Muscle of leg (tissue), 11 donors: ENCODE data around the gene HNRNPM. TPM values are rescaled to one million over a fixed set of nuclear protein-coding genes. Genes with fewer than 3 reads are reported as not detected.

ENCODE experiments used
- DNase-seq: peaks from one replicate; pipeline ENCODE4 v3.0.0; 2013
- H3K27ac ChIP-seq: one replicate; pipeline ENCODE4 v1.5.1; 2013; ENCODE audit warnings: mild to moderate bottlenecking, low read length, control low read depth
- H3K27me3 ChIP-seq: one replicate; pipeline ENCODE4 v1.6.1; 2013; ENCODE audit warnings: low read length; ENCODE audit not compliant: control insufficient read depth, insufficient read depth
- H3K36me3 ChIP-seq: one replicate; pipeline ENCODE4 v1.6.1; 2013; ENCODE audit warnings: low read length; ENCODE audit not compliant: control insufficient read depth, insufficient read depth
- H3K4me1 ChIP-seq: one replicate; pipeline ENCODE4 v1.6.1; 2013; ENCODE audit warnings: low read length; ENCODE audit not compliant: control insufficient read depth, insufficient read depth
- H3K4me3 ChIP-seq: one replicate; pipeline ENCODE4 v1.5.1; 2013; ENCODE audit warnings: low read length, control low read depth
- H3K9me3 ChIP-seq: replicated peaks from 2 replicates; pipeline ENCODE4 v1.6.1; 2013; ENCODE audit warnings: low read depth, low read length; ENCODE audit not compliant: control insufficient read depth
- WGBS: methylation state at CpG from one replicate; pipeline ENCODE4 v1.1.5; 2013; ENCODE audit warnings: missing lambda C conversion rate; ENCODE audit not compliant: insufficient coverage; 5-methylcytosine and 5-hydroxymethylcytosine counted together
- polyA plus RNA-seq, 8 donors: library from polyadenylated mRNA; unstranded; fragments of 120-200 nt; gene quantifications; one replicate each; pipeline versions ENCODE4 v1.2.1 to v1.2.3, GENCODE V29; 2013; ENCODE audit warnings: inconsistent platforms in 1 of 8, low replicate concordance in 1 of 8; ENCODE audit not compliant: insufficient read length in 8 of 8, insufficient read depth in 1 of 8
- total RNA-seq: library from RNA; stranded (reverse); fragments of 120-200 nt; gene quantifications from one replicate; pipeline ENCODE4 v1.2.4, GENCODE V29; 2013

The HNRNPM gene
- total and polyA plus RNA-seq, 9 donors, result 43.2 to 262 (median 217) TPM

- no peak for DNase-seq
- H3K27me3 ChIP-seq, result no peaks in the 10 kb centered on the region
- no peaks in the 10 kb centered on the region for H3K9me3 ChIP-seq
- H3K36me3 ChIP-seq, result peaks cover 49% of the 10 kb centered on the region
- H3K4me1 ChIP-seq, result peaks cover 7% of the 10 kb centered on the region
- 87% methylated on average over 21 of the region's 24 CpGs for WGBS
- H3K27ac ChIP-seq, result no peak overlapping the region
- no peak overlapping the region for H3K4me3 ChIP-seq
Measured at GRCh38 chr19:8490395-8490760, 45.6 kb downstream of the HNRNPM start.

GRCh38 chr19:8490873-8491272 lies 46.1 kb downstream of the HNRNPM start:
- H3K36me3 ChIP-seq, result peaks cover 44% of the 10 kb centered on the region
- no peak overlapping the region for H3K27ac ChIP-seq
- H3K4me1 ChIP-seq, result peaks cover 7% of the 10 kb centered on the region
- H3K9me3 ChIP-seq, result no peaks in the 10 kb centered on the region
- no peak overlapping the region for H3K4me3 ChIP-seq
- DNase-seq, result no peak
- no peaks in the 10 kb centered on the region for H3K27me3 ChIP-seq
- whole genome bisulfite sequencing, result 79% methylated on average over 4 of the region's 12 CpGs

- H3K9me3 ChIP-seq, result no peaks in the 10 kb centered on the region
- H3K4me1 ChIP-seq, result peaks cover 7% of the 10 kb centered on the region
- no peak for DNase-seq
- no peak overlapping the region for H3K4me3 ChIP-seq
- H3K36me3 ChIP-seq, result peaks cover 37% of the 10 kb centered on the region
- 67% methylated on average over 2 of the region's 6 CpGs for WGBS
- H3K27me3 ChIP-seq, result no peaks in the 10 kb centered on the region
- no peak overlapping the region for H3K27ac ChIP-seq
Measured at GRCh38 chr19:8491574-8491973, 46.8 kb downstream of the HNRNPM start.

- H3K4me3 ChIP-seq, result no peak overlapping the region
- H3K36me3 ChIP-seq, result peaks cover 12% of the 10 kb centered on the region
- peaks cover 3% of the 10 kb centered on the region for H3K4me1 ChIP-seq
- no peaks in the 10 kb centered on the region for H3K27me3 ChIP-seq
- no peak for DNase-seq
- H3K27ac ChIP-seq, result no peak overlapping the region
- WGBS, result 28% methylated on average over 4 of the region's 7 CpGs
- no peaks in the 10 kb centered on the region for H3K9me3 ChIP-seq
Measured at GRCh38 chr19:8494158-8494557, 49.4 kb downstream of the HNRNPM start.

- WGBS, result 82% methylated on average over 21 of the region's 22 CpGs
- H3K9me3 ChIP-seq, result no peaks in the 10 kb centered on the region
- H3K4me3 ChIP-seq, result no peak overlapping the region
- DNase-seq, result no peak
- no peak overlapping the region for H3K27ac ChIP-seq
- peaks cover 5% of the 10 kb centered on the region for H3K4me1 ChIP-seq
- no peaks in the 10 kb centered on the region for H3K36me3 ChIP-seq
- H3K27me3 ChIP-seq, result no peaks in the 10 kb centered on the region
Measured at GRCh38 chr19:8498295-8498694, 53.5 kb downstream of the HNRNPM start.

GRCh38 chr19:8499048-8499833 lies 54.5 kb downstream of the HNRNPM start:
- H3K27me3 ChIP-seq, result no peaks in the 10 kb centered on the region
- WGBS, result 77% methylated on average over 38 of the region's 41 CpGs
- H3K4me1 ChIP-seq, result peaks cover 4% of the 10 kb centered on the region
- H3K9me3 ChIP-seq, result no peaks in the 10 kb centered on the region
- H3K36me3 ChIP-seq, result no peaks in the 10 kb centered on the region
- H3K27ac ChIP-seq, result no peak overlapping the region
- DNase-seq, result no peak
- no peak overlapping the region for H3K4me3 ChIP-seq

- no peaks in the 10 kb centered on the region for H3K27me3 ChIP-seq
- no peaks in the 10 kb centered on the region for H3K9me3 ChIP-seq
- no peak overlapping the region for H3K27ac ChIP-seq
- no peak overlapping the region for H3K4me3 ChIP-seq
- 34% methylated on average over 3 of the region's 7 CpGs for WGBS
- no peak for DNase-seq
- H3K4me1 ChIP-seq, result peaks cover 2% of the 10 kb centered on the region
- no peaks in the 10 kb centered on the region for H3K36me3 ChIP-seq
Measured at GRCh38 chr19:8500158-8500557, 55.4 kb downstream of the HNRNPM start.

- 72% methylated on average over 4 of the region's 6 CpGs for WGBS
- no peak for DNase-seq
- no peaks in the 10 kb centered on the region for H3K9me3 ChIP-seq
- H3K36me3 ChIP-seq, result no peaks in the 10 kb centered on the region
- no peaks in the 10 kb centered on the region for H3K27me3 ChIP-seq
- no peak overlapping the region for H3K4me3 ChIP-seq
- peaks cover 12% of the 10 kb centered on the region for H3K4me1 ChIP-seq
- H3K27ac ChIP-seq, result no peak overlapping the region
Measured at GRCh38 chr19:8501516-8501915, 56.7 kb downstream of the HNRNPM start.

- peaks cover 16% of the 10 kb centered on the region for H3K4me1 ChIP-seq
- H3K27ac ChIP-seq, result no peak overlapping the region
- H3K4me3 ChIP-seq, result no peak overlapping the region
- 78% methylated on average over 9 of the region's 14 CpGs for WGBS
- DNase-seq, result no peak
- H3K9me3 ChIP-seq, result no peaks in the 10 kb centered on the region
- no peaks in the 10 kb centered on the region for H3K36me3 ChIP-seq
- H3K27me3 ChIP-seq, result no peaks in the 10 kb centered on the region
Measured at GRCh38 chr19:8501981-8502380, 57.2 kb downstream of the HNRNPM start.

GRCh38 chr19:8503510-8503909 lies 58.7 kb downstream of the HNRNPM start:
- 86% methylated on average over 5 of the region's 7 CpGs for WGBS
- Histone ChIP-seq H3K9me3 (no peaks in the 10 kb centered on the region), H3K4me1 (peaks cover 16% of the 10 kb centered on the region), H3K27me3 (no peaks in the 10 kb centered on the region), H3K27ac (no peak overlapping the region), H3K4me3 (no peak overlapping the region), H3K36me3 (no peaks in the 10 kb centered on the region)
- DNase-seq, result no peak

- H3K4me3 ChIP-seq, result no peak overlapping the region
- WGBS, result 48% methylated on average over 3 of the region's 7 CpGs
- DNase-seq, result no peak
- no peak overlapping the region for H3K27ac ChIP-seq
- H3K27me3 ChIP-seq, result no peaks in the 10 kb centered on the region
- peaks cover 16% of the 10 kb centered on the region for H3K4me1 ChIP-seq
- no peaks in the 10 kb centered on the region for H3K9me3 ChIP-seq
- H3K36me3 ChIP-seq, result no peaks in the 10 kb centered on the region
Measured at GRCh38 chr19:8504171-8504570, 59.4 kb downstream of the HNRNPM start.
